Neutrophil (primary cell): Measurements from ENCODE around the gene ADRB2.

Experiments used
- H3K27ac ChIP-seq: fragments of 200-600 bp; sonication (generic); 2 replicates; pipeline ENCODE4 v1.5.1; 2016; ENCODE audit warnings: mild to moderate bottlenecking, moderate library complexity
- H3K27me3 ChIP-seq: fragments of 200-600 bp; sonication (generic); 2 replicates; pipeline ENCODE4 v1.6.0; 2016; ENCODE audit warnings: mild to moderate bottlenecking
- H3K36me3 ChIP-seq: fragments of 200-600 bp; sonication (generic); 2 replicates; pipeline ENCODE4 v1.5.1; 2017
- H3K4me1 ChIP-seq, 2 experiments: fragments of 200-600 bp in 1 of 2; sonication (generic) in 1 of 2; 1 replicate in 1 of 2; 2 replicates in 1 of 2; pipeline versions ENCODE4 v1.5.1 to v1.6.1; 2013 to 2016; ENCODE audit warnings: low read depth in 1 of 2, low read length in 1 of 2, mild to moderate bottlenecking in 1 of 2, moderate library complexity in 1 of 2; ENCODE audit not compliant: control insufficient read depth in 1 of 2, insufficient read depth in 1 of 2
- H3K4me3 ChIP-seq, 2 experiments: fragments of 200-600 bp in 1 of 2; sonication (generic) in 1 of 2; 1 replicate in 1 of 2; 2 replicates in 1 of 2; pipeline ENCODE4 v1.5.1; 2013 to 2016; ENCODE audit warnings: low read depth in 1 of 2, low read length in 1 of 2, mild to moderate bottlenecking in 1 of 2, moderate library complexity in 1 of 2
- H3K9me3 ChIP-seq: fragments of 200-600 bp; sonication (generic); 2 replicates; pipeline ENCODE4 v1.5.1; 2016
- TF ChIP-seq, protein P1 (sequence below): fragments of 200-600 bp; sonication (generic); IDR thresholded peaks from 2 replicates; pipeline ENCODE4 v1.5.1; 2016; ENCODE audit warnings: antibody characterized with exemption

The ADRB2 gene

DNA sequence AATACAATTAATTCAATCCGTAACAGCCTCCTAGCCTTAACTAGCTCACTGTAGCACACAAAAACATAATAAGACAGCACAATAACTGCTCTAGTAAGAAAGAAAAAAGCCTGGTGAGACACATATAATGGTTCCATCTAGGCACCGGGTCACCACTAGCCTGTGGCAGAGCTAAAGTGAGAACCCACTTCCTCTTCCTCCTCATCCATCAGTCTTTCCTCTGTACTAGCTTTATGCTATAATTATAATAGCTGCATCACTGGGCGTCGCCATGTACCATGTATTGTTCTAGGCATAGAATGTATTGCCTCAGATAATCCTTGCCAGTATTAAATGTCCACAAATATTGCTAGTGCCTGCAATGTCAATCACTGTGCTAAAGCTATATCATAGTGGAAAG, 23.1 kb downstream of the ADRB2 start:
- H3K27ac ChIP-seq: peak overlapping the region; percentile 76
- H3K36me3 ChIP-seq: peaks cover 9% of the 10 kb centered on the region
- H3K4me1 ChIP-seq: peaks cover 27 to 36% of the 10 kb centered on the region in 2 experiments
- H3K9me3 ChIP-seq: no peaks in the 10 kb centered on the region
- no peaks in the 10 kb centered on the region for H3K27me3 ChIP-seq
- TF ChIP-seq, protein P1, sequence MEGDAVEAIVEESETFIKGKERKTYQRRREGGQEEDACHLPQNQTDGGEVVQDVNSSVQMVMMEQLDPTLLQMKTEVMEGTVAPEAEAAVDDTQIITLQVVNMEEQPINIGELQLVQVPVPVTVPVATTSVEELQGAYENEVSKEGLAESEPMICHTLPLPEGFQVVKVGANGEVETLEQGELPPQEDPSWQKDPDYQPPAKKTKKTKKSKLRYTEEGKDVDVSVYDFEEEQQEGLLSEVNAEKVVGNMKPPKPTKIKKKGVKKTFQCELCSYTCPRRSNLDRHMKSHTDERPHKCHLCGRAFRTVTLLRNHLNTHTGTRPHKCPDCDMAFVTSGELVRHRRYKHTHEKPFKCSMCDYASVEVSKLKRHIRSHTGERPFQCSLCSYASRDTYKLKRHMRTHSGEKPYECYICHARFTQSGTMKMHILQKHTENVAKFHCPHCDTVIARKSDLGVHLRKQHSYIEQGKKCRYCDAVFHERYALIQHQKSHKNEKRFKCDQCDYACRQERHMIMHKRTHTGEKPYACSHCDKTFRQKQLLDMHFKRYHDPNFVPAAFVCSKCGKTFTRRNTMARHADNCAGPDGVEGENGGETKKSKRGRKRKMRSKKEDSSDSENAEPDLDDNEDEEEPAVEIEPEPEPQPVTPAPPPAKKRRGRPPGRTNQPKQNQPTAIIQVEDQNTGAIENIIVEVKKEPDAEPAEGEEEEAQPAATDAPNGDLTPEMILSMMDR: no peak
- H3K4me3 ChIP-seq: no peak overlapping the region

DNA sequence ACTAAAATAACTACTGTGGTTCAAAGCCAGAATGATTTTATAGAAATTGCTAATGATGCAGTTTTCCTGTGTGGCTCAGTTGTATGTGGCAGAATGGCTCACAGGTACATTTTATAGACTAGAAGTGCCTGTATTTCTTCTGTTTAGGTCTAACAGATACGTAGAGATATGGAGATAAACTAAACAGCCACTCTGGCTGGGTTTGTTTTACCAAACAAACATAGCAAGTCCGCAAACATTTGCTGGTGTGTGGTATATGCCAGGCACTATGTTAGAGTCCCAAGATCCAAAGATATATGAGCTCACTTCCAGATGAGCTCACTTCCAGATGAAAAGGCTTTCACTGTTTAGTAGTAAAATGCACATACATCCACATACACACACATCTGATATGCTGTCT, 24.4 kb downstream of the ADRB2 start:
- H3K4me1 ChIP-seq: peaks cover 39 to 50% of the 10 kb centered on the region in 2 experiments
- no peaks in the 10 kb centered on the region for H3K9me3 ChIP-seq
- peaks cover 9% of the 10 kb centered on the region for H3K36me3 ChIP-seq
- no peak overlapping the region for H3K27ac ChIP-seq
- no peaks in the 10 kb centered on the region for H3K27me3 ChIP-seq
- H3K4me3 ChIP-seq: no peak overlapping the region
- TF ChIP-seq, protein P1: no peak

DNA sequence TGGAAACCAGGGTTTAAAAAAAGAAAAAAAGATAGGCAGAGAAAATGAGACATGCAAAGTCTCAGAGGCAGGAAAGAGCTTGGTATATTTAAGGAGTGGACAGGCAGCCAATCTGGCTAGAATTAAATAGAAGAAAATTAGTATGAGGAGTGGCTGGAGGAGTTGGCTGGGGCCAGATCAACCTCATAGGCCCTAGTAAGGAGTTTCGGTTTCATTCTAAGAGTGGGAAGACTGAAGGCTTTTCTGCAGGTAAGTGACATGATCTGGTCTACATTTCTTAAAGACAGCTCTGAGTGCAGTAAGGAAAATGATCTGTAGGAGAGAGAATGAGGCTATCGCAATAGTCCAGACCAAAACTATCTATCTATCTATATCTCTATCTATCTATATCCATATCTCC, 27.5 kb downstream of the ADRB2 start:
- TF ChIP-seq, protein P1: no peak
- Histone ChIP-seq H3K9me3 (no peaks in the 10 kb centered on the region), H3K4me1 (peaks cover 28 to 36% of the 10 kb centered on the region in 2 experiments), H3K27ac (no peak overlapping the region), H3K27me3 (no peaks in the 10 kb centered on the region), H3K4me3 (no peak overlapping the region), H3K36me3 (no peaks in the 10 kb centered on the region)

DNA sequence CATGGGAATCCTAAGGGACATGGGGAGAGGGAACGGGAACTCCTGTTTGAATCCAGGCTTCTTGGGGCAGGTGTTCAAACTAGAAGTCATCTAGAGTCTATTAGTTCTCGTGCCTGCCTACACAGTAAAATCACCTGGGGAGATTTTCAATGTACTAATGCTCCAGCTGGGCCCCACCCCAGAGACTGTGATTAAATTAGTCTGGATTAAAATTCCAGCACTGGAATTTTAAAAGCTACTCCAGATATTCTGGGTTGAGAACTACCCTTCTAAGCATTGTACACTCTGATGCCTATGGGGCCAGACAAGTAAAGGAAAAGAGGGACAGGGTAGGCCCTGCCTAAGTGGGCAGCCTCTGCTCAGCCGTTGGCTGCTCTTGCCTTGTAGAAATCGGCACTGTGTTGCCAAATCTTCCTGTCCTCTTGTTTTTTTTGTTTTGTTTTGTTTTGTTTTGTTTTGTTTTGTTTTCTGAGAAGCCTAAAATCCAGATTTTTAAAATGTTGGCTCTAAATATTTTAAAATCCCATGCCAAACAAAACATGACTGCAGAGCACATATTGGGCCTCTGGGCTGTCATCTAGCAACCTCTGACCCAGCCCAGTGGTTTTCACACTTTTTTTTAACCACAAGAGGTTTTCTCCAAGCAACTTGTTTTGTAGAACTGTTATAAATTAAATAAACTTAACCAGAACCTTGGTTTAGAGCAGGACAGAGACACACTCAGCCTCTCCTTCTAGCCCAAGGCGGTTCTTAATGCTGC, 29.0 kb downstream of the ADRB2 start:
- peak overlapping the region; percentile 53 for H3K27ac ChIP-seq
- TF ChIP-seq, protein P1: no peak
- H3K4me3 ChIP-seq: no peak overlapping the region
- peaks cover 32 to 40% of the 10 kb centered on the region in 2 experiments for H3K4me1 ChIP-seq
- H3K27me3 ChIP-seq: no peaks in the 10 kb centered on the region
- no peaks in the 10 kb centered on the region for H3K36me3 ChIP-seq
- no peaks in the 10 kb centered on the region for H3K9me3 ChIP-seq

DNA sequence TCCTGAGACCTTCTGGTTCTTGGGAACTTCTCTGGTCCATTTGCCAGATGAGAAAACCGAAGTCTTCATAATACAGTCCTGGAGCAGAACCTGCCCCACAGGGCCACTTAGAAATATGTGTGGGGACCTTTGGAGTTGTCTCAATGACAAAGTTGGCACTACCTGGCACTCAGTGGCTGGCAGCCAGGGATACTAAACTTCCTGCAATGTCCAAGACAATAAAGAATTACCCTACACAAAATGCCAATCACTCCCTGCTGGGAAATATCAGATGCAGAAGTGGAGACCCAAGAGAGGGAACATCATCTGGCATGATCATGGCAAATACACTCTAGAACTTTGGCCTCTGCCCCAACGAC, 29.6 kb downstream of the ADRB2 start:
- H3K4me1 ChIP-seq: peaks cover 37 to 45% of the 10 kb centered on the region in 2 experiments
- TF ChIP-seq, protein P1: no peak
- no peaks in the 10 kb centered on the region for H3K36me3 ChIP-seq
- no peak overlapping the region for H3K4me3 ChIP-seq
- H3K27ac ChIP-seq: peak overlapping the region; percentile 53
- no peaks in the 10 kb centered on the region for H3K9me3 ChIP-seq
- H3K27me3 ChIP-seq: no peaks in the 10 kb centered on the region
